GM21381 (cell line): ENCODE data around the gene SMIM36.
"Not testable (repeated sequence)": the region's sequence is repeated elsewhere in the genome, so short reads cannot be mapped to it uniquely, and the experiment has no call there.

Source experiments
- ATAC-seq: cut with Tn5 transposase; IDR thresholded peaks from one replicate; pipeline ENCODE4 v1.9.1; 2021; ENCODE audit warnings: mild to moderate bottlenecking, moderate library complexity; ENCODE audit not compliant: unreplicated experiment

The SMIM36 gene

GRCh38 chr17:55510986-55511721 lies at the start of gene SMIM36:
TSS of gene SMIM36 (minus strand) at chr17:55511452.
- ATAC-seq = no peak

- no peak for ATAC-seq
Measured at GRCh38 chr17:55555772-55556171, 44.5 kb upstream of the SMIM36 start.

- no peak for ATAC-seq
Measured at GRCh38 chr17:55549140-55549539, 37.9 kb upstream of the SMIM36 start.

- ATAC-seq = no peak
Measured at GRCh38 chr17:55546991-55547664, 35.9 kb upstream of the SMIM36 start.

- ATAC-seq = no peak
Measured at GRCh38 chr17:55546481-55546880, 35.2 kb upstream of the SMIM36 start.

GRCh38 chr17:55545806-55546205 lies 34.6 kb upstream of the SMIM36 start:
- ATAC-seq = no peak

GRCh38 chr17:55543709-55544108 lies 32.5 kb upstream of the SMIM36 start:
- no peak for ATAC-seq

GRCh38 chr17:55540414-55541091 lies 29.3 kb upstream of the SMIM36 start:
- no peak for ATAC-seq

GRCh38 chr17:55536205-55536604 lies 25.0 kb upstream of the SMIM36 start:
- no peak for ATAC-seq

- ATAC-seq = no peak
Measured at GRCh38 chr17:55533608-55534007, 22.4 kb upstream of the SMIM36 start.

- no peak for ATAC-seq
Measured at GRCh38 chr17:55532670-55533069, 21.4 kb upstream of the SMIM36 start.

- ATAC-seq = no peak
Measured at GRCh38 chr17:55531053-55531728, 19.9 kb upstream of the SMIM36 start.

GRCh38 chr17:55530064-55530463 lies 18.8 kb upstream of the SMIM36 start:
- no peak for ATAC-seq

- ATAC-seq = no peak
Measured at GRCh38 chr17:55527540-55528118, 16.4 kb upstream of the SMIM36 start.

GRCh38 chr17:55524440-55525220 lies 13.4 kb upstream of the SMIM36 start:
- peak; percentile 70 for ATAC-seq

GRCh38 chr17:55523032-55523431 lies 11.8 kb upstream of the SMIM36 start:
- ATAC-seq = not testable (repeated sequence)

- no peak for ATAC-seq
Measured at GRCh38 chr17:55521186-55521585, 9.9 kb upstream of the SMIM36 start.

GRCh38 chr17:55520402-55520801 lies 9.2 kb upstream of the SMIM36 start:
- no peak for ATAC-seq

GRCh38 chr17:55518510-55518909 lies 7.3 kb upstream of the SMIM36 start:
- no peak for ATAC-seq

- peak; percentile 75 for ATAC-seq
Measured at GRCh38 chr17:55513885-55514590, 2.8 kb upstream of the SMIM36 start.
